Brain microvascular endothelial cell (primary cell): ENCODE data around the gene ABHD2.

Source experiments
- DNase-seq: peaks from one replicate; pipeline ENCODE4 v3.0.0-alpha.2; 2020
- H3K27ac ChIP-seq: fragments of 250-450 bp; sonication (Bioruptor Pico); 2 replicates; pipeline ENCODE4 v1.5.1; 2020; ENCODE audit warnings: mild to moderate bottlenecking, moderate library complexity
- H3K27me3 ChIP-seq: fragments of 250-450 bp; sonication (Bioruptor Pico); replicated peaks from 2 replicates; pipeline ENCODE4 v1.5.1; 2020; ENCODE audit warnings: mild to moderate bottlenecking
- H3K36me3 ChIP-seq: fragments of 250-450 bp; sonication (Bioruptor Pico); replicated peaks from 2 replicates; pipeline ENCODE4 v1.5.1; 2020; ENCODE audit warnings: mild to moderate bottlenecking
- H3K4me3 ChIP-seq: 2 replicates; pipeline ENCODE4 v1.5.1; 2011; ENCODE audit warnings: low read depth, mild to moderate bottlenecking, control low read depth, low read length, moderate library complexity
- CTCF ChIP-seq: IDR thresholded peaks from 2 replicates; pipeline ENCODE4 v1.5.1; 2011; ENCODE audit warnings: low read depth, mild to moderate bottlenecking, moderate library complexity, low read length, control low read depth, inconsistent platforms; ENCODE audit errors: missing control alignments
- in situ Hi-C: cut with HindIII; loops from 2 replicates; pipeline ENCODE4 v1.10.0; 2017; ENCODE audit warnings: low sequenced_read_pairs, low pct_ligation_motif_present

Gene ABHD2

GRCh38 chr15:89111352-89111751, 23.1 kb downstream of the ABHD2 start:
- DNase-seq: no peak
- no peak overlapping the region for H3K27ac ChIP-seq
- H3K4me3 ChIP-seq: no peak overlapping the region
- H3K36me3 ChIP-seq: no peaks in the 10 kb centered on the region
- in situ Hi-C loops: no loop called here
- TF ChIP-seq CTCF: no peak
- H3K27me3 ChIP-seq: no peaks in the 10 kb centered on the region

- in situ Hi-C loops: no loop called here
- no peak for TF ChIP-seq CTCF
- no peaks in the 10 kb centered on the region for H3K36me3 ChIP-seq
- H3K4me3 ChIP-seq: no peak overlapping the region
- DNase-seq: no peak
- H3K27ac ChIP-seq: peak overlapping the region; percentile 14
- H3K27me3 ChIP-seq: no peaks in the 10 kb centered on the region
These were observed 23.7 kb downstream of the ABHD2 start for GRCh38 chr15:89111961-89112340.

GRCh38 chr15:89112341-89112971, 24.2 kb downstream of the ABHD2 start:
- TF ChIP-seq CTCF: no peak
- DNase-seq: no peak
- H3K27me3 ChIP-seq: no peaks in the 10 kb centered on the region
- no peaks in the 10 kb centered on the region for H3K36me3 ChIP-seq
- peak overlapping the region; percentile 14 for H3K27ac ChIP-seq
- in situ Hi-C loops: no loop called here
- H3K4me3 ChIP-seq: no peak overlapping the region

- Histone ChIP-seq H3K36me3 (no peaks in the 10 kb centered on the region), H3K27ac (no peak overlapping the region), H3K27me3 (no peaks in the 10 kb centered on the region), H3K4me3 (no peak overlapping the region)
- DNase-seq: no peak
- TF ChIP-seq CTCF: no peak
- in situ Hi-C loops: no loop called here
These were observed 25.2 kb downstream of the ABHD2 start for GRCh38 chr15:89113296-89114024.

GRCh38 chr15:89114990-89115389, 26.7 kb downstream of the ABHD2 start:
- Histone ChIP-seq H3K27ac (peak overlapping the region; percentile 97), H3K36me3 (no peaks in the 10 kb centered on the region), H3K27me3 (no peaks in the 10 kb centered on the region), H3K4me3 (no peak overlapping the region)
- peak; percentile 87 for DNase-seq
- TF ChIP-seq CTCF: no peak
- in situ Hi-C loops: no loop called here

- Histone ChIP-seq H3K36me3 (no peaks in the 10 kb centered on the region), H3K27me3 (no peaks in the 10 kb centered on the region), H3K27ac (peak overlapping the region; percentile 97), H3K4me3 (no peak overlapping the region)
- no peak for DNase-seq
- in situ Hi-C loops: no loop called here
- TF ChIP-seq CTCF: no peak
These were observed 27.3 kb downstream of the ABHD2 start for GRCh38 chr15:89115547-89115946.
